Measurements from ENCODE around the gene ITIH3.

GRCh38 chr3:52779837-52780585 lies 14.6 kb upstream of the ITIH3 start:
- TF ChIP-seq POLR2A (IDR thresholded peaks at IDR 0.05) (no peak), EP300 (IDR thresholded peaks at IDR 0.05) (no peak)

Data from suprapubic skin (tissue), 2 donors.